Muscle of back (tissue), 11 donors: ENCODE data around the gene LRRC63. TPM values are rescaled to one million over a fixed set of nuclear protein-coding genes. Genes with fewer than 3 reads are reported as not detected.
"Not testable (repeated sequence)": the region's sequence is repeated elsewhere in the genome, so short reads cannot be mapped to it uniquely, and the experiment has no call there.

Source experiments
- DNase-seq, 3 donors: peaks; one replicate each; pipeline versions ENCODE4 v3.0.0 to v3.0.0-alpha.2; 2013
- polyA plus RNA-seq, 10 donors: library from polyadenylated mRNA; unstranded; fragments of 120-200 nt; gene quantifications; one replicate each; pipeline ENCODE4 v1.2.1, GENCODE V29; 2013; ENCODE audit not compliant: insufficient read length in 10 of 10

Gene LRRC63
- polyA plus RNA-seq, 10 donors = 0.11 to 0.25 (median 0.14) TPM; not detected in 5

DNA sequence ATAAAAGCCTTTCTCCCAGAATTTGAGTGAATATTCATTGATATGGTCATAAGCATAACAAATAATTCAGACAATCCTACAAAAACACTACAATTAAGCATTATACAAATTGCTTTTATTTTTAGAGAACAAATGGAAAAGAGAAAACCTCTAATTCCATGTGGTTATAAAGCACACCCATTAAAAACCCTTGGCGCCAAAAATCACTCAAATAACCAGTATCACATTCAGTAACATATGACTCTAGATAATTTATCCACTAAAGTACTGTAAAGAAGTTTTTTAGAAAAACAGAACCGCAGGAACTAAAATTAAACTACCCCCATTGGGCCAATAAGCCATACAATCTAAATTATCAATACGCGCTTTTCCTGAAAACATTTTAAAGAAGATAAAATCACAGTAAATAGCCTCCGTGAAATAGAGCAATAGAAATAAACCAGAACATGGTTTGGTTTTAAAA is 30.3 kb upstream of the LRRC63 start:
- DNase-seq = no peak

DNA sequence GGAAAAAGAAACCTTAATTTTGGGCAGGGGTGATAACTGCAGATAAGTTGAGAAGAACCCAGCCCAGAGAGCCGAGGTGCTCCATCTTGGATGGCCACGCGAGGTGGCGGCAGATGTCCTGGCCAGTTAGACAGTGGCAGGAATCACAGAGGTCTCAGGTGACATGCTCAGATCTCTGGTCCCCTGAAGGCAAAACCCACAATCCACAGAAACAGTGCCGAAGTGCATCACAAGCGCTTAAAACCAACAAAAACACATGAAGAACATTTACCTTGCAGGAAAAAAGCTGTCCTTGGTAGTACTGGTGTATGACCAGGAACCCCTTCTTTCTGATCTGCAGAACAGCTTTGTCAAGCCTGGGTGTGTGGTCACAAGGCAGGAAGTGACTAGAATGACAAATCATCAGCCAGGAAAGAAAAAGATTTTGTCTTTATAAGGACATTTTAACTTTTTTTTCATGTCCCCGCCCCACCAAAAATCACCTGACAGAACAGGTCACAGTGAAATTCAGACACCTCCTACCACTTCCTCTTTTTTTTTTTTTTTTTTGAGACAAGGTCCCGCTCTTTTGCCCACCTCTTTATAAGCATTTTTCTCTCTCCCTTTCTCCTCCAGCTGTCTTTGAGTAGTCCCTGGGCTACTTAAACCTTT is 29.8 kb upstream of the LRRC63 start, which contains the start of gene LCP1:
Gene LCP1 (minus strand): TSS at position 338 of the 651 bp plus-strand sequence. CDS start 22,515 bp downstream, outside the sequence.
- DNase-seq = no peak

GRCh38 chr13:46182491-46182877 is 29.2 kb upstream of the LRRC63 start:
- DNase-seq = no peak

GRCh38 chr13:46183018-46183946 is 28.4 kb upstream of the LRRC63 start:
- DNase-seq = no peak

GRCh38 chr13:46184277-46184699 is 27.4 kb upstream of the LRRC63 start:
- DNase-seq = no peak

DNA sequence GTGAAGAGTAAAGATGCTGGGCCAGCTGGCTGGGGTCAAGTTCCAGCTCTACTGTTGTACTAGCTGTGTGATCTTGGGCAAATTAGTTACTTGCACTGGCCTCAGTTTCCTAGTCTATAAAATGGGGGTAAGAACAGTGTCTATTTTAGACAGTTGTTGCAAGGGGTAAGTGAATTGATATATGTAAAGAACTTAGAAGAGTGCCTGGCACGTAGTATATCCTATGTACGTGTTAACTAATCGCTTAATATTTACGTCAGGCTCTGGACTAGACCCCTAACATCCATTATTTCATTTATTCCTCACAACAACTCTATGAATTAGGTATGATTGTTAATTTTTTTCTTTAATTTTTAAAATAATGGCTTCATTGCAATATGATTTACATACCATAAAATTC is 26.1 kb upstream of the LRRC63 start:
- no peak for DNase-seq

GRCh38 chr13:46192412-46192811 is 19.3 kb upstream of the LRRC63 start:
- DNase-seq = no peak

DNA sequence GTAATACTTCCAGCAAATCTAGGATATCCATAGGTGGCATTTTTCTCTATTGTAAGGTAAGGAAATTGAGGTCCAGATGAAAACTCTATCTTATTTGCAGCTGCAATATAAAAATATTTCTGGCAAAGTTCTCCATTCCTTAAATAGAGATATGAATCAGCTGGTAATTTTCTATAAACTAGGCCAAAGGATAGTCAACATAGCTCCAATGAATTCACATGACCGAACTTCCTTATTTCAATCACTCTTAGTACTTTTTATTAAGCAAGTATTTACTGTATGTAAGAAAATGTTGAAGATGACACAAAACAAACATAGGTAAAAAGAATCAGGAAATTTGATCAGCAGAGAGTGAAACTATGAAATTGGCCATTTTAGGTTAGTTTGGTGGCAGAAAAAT is 16.7 kb upstream of the LRRC63 start:
- no peak for DNase-seq

- no peak for DNase-seq
Observed at GRCh38 chr13:46197299-46198048, 14.3 kb upstream of the LRRC63 start.

GRCh38 chr13:46198696-46199193 is 13.0 kb upstream of the LRRC63 start:
- no peak for DNase-seq

- DNase-seq = no peak
Observed at GRCh38 chr13:46202188-46202795, 9.4 kb upstream of the LRRC63 start.

DNA sequence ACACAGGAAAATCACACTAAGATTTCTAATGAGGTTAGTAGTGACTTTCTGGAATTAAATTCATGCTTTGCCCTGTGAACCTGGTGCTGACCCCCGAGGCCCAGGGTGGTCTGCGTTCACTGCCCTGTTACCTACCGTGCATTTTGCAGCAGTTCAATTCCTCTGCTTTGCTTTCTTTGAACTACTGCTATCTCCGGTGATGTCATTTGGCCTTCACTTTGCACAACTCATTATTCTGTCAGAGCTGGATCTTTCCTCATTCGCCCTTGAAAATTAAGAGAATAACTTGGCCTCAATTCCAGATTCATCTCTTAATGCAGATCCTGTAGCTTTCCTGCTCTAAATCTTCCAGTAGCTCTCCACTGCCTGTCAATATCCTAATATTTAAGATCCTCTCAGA is 8.8 kb upstream of the LRRC63 start:
- DNase-seq = no peak

GRCh38 chr13:46206143-46206542 is 5.6 kb upstream of the LRRC63 start:
- DNase-seq = no peak

- no peak for DNase-seq
Observed at GRCh38 chr13:46207828-46208227, 3.9 kb upstream of the LRRC63 start.

GRCh38 chr13:46210362-46211083 is 1.2 kb upstream of the LRRC63 start:
- no peak for DNase-seq

DNA sequence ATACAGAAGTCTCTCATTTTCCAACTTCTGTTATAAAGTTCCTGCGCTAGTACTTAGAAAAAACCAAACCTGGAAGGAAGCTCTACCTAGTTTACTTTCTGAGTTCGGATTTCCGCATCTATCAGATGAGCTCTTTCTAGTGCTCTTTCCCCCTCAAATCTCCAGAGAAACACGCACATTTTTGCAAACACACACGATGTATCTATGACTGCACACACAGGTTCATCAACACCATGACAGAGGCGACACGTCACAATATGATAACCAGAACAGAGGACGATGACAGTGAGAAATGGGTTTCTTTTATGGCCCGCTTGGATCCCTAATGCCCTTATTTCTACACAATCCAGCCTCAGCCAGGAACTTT is 629 bp upstream of the LRRC63 start:
- DNase-seq = peak in 2 of 3 donors; percentile 3 to 34

GRCh38 chr13:46213242-46213641 is 1.5 kb downstream of the LRRC63 start:
- no peak for DNase-seq

GRCh38 chr13:46214741-46215140 is 3.0 kb downstream of the LRRC63 start:
- not testable (repeated sequence) for DNase-seq

DNA sequence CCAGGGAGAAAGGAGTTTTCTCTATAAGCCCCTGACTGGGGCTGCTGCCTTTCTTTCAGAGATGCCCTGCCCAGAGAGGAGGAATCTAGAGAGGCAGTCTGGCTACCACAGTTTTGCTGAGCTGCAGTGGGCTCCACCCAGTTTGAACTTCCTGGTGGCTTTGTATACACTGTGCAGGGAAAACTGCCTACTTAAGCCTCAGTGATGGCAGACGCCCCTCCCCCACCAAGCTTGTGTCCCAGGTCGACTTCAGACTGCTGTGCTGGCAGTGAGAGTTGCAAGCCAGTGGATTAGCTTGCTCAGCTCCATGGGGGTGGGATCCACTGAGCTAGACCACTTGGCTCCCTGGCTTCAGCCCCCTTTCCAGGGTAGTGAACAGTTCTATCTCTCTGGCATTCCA is 8.5 kb downstream of the LRRC63 start:
- DNase-seq = peak in 2 of 3 donors; percentile 4 to 7

GRCh38 chr13:46229251-46229650 is 17.5 kb downstream of the LRRC63 start:
- DNase-seq = no peak

DNA sequence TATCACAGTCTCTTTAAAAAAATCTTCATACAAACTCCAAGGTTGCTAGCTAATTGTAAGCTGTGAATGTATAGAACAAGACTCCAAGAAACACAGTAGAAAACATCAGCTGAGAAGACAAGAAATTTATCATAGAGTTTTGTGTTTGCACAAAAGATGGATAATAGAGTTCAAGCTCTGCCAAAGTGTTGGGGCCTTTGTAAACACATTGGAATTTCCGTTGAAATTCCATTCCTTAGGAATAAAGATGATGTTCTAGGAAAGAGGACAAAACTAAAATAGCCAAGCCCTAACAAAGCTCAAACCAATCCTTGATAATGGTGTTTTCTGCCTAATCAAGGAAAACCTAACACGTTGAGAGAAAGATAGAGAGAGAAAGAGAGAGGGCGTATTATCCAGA is 20.6 kb downstream of the LRRC63 start:
- DNase-seq = no peak
